WI38 (cell line): ENCODE measurements around the gene IGSF21.

Source experiments
- H3K4me3 ChIP-seq: 2 replicates; pipeline ENCODE4 v1.5.1; 2011; ENCODE audit warnings: low read depth, mild to moderate bottlenecking, control low read depth, low read length
- TF ChIP-seq, protein P1 (sequence below): IDR thresholded peaks from 2 replicates; pipeline ENCODE4 v1.5.1; 2012; ENCODE audit warnings: low read depth, mild to moderate bottlenecking, control low read depth, low read length

IGSF21 gene

DNA sequence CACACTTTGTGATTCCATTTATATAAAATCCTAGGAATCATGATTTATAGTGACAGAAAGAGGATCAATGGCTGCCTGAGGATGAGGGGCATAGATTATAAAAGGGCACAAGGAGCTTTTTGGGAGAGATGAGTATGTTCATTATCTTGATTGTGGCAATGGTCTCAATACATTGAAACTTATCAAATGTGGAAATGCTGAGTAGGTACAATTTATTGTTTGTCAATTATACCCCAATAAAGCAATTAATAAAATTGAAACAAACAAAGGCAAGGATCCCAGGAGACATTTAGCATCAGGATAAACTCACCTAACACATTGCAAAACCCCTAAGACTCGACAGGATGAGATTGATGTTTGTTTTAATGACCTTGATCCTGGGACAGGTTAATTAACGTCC, 220.1 kb downstream of the IGSF21 start:
- TF ChIP-seq, protein P1, sequence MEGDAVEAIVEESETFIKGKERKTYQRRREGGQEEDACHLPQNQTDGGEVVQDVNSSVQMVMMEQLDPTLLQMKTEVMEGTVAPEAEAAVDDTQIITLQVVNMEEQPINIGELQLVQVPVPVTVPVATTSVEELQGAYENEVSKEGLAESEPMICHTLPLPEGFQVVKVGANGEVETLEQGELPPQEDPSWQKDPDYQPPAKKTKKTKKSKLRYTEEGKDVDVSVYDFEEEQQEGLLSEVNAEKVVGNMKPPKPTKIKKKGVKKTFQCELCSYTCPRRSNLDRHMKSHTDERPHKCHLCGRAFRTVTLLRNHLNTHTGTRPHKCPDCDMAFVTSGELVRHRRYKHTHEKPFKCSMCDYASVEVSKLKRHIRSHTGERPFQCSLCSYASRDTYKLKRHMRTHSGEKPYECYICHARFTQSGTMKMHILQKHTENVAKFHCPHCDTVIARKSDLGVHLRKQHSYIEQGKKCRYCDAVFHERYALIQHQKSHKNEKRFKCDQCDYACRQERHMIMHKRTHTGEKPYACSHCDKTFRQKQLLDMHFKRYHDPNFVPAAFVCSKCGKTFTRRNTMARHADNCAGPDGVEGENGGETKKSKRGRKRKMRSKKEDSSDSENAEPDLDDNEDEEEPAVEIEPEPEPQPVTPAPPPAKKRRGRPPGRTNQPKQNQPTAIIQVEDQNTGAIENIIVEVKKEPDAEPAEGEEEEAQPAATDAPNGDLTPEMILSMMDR, result no peak
- H3K4me3 ChIP-seq, result no peak overlapping the region

DNA sequence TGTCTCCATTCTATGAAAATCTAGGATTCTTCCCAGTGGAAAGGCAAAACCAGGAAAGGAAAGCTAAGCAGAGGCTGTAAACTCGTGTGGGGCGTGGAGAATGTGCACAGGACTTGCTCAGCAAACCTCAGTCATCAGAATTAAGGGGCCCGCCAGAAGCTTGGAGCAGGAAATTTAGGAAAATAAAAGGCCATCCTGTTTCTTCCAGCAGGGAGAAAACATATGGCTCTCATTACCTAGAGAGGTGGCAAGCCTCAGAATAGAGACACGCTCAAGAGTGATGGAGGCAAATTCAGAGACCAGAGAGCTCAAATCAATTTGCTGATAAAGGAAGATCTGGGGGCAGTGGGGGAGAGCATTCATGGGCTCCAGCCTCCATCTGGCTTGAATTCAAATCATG, 221.2 kb downstream of the IGSF21 start:
- TF ChIP-seq, protein P1, result no peak
- no peak overlapping the region for H3K4me3 ChIP-seq

DNA sequence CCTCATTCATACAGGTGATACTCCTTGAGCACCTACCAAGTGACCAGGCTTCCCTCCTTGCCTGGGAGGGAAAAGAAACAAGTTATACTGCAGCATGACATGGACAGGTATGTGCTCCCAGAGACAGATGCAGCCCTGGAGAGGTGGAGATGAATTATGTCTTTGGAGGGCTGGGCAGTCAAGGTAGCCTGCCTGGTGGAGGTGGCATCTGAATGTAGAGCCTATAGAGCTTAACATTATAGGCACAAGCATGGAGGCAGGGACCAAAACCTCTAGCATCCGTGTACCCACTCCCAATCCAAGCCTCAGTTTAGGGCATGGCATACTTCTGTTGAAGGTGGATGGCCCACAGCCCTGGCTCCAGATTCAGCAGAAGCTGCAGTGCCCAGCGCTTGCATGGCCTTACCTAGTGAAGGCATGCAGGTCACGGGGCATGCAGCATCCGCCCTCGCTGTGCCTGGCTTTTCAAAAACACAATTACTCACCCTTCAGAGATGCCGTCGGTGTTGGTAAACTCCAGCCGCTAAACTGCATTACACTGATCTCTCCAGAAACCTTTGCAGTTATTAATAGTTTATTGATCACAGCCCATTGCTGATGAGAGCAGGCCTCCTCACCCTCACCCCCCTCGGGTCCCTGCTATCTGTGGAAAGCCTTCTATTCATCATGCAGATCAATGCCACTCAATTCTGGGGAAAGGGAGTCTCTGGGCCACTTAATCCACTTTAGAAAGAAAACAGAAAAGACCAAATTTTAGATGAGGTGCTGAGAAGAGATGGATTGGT, 222.1 kb downstream of the IGSF21 start:
- TF ChIP-seq, protein P1, result no peak
- no peak overlapping the region for H3K4me3 ChIP-seq

DNA sequence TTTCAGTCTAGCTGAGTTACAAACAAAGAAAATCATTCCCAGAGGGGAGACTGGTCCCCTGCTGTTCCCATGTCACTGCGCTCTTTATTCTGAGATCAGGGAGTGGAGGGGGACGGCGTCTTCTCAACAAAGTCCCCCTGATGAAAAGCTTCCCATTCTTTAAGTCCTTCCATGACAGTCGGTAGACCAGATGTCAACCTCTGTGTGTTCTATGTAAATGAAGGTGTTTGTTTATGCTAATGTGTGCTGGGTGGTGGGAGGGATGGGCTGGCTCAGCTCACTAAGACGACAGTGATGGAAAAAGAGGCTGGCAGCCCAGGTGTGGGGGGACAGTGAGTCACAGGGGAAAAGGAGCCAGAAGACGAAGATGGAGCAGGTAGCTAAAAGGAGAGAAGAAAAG, 225.0 kb downstream of the IGSF21 start:
- TF ChIP-seq, protein P1, result no peak

DNA sequence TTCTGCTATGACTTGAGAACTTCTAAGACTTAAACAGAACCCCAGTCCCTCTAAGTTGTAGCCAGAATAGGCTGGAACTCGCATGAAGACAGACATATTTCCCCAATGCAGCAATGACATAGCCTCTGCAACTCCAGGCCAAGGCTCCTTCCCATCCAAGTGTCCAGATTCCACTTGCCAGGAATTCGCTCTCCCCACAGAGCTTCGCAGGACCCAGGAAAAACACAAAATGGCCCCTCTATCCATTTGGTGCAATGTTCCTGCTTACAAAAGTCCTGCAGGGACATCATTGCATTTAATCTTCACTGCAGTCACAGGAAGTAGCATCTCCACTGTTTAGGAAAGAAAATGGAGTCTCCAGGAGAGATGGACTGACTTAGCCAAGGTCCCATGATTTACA, 225.6 kb downstream of the IGSF21 start:
- no peak overlapping the region for H3K4me3 ChIP-seq
- TF ChIP-seq, protein P1, result no peak

More for the DNA sequence above, 225.0 kb downstream of the IGSF21 start:
- H3K4me3 ChIP-seq, result no peak overlapping the region

DNA sequence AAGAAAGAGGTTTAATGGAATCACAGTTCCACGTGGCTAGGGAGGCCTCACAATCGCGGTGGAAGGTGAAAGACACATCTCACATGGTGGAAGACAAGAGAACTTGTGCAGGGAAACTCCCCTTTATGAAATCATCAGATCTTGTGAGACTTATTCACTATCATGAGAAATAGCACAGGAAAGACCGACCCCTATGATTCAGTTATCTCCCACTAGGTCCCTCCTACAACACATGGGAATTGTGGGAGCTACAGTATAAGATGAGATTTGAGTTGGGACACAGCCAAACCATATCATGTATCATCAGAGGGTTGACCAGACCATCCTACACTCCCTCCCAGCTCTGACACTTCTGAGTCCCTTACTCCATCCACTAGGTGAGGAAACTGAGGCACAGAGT, 229.2 kb downstream of the IGSF21 start:
- TF ChIP-seq, protein P1, result no peak
- H3K4me3 ChIP-seq, result no peak overlapping the region

DNA sequence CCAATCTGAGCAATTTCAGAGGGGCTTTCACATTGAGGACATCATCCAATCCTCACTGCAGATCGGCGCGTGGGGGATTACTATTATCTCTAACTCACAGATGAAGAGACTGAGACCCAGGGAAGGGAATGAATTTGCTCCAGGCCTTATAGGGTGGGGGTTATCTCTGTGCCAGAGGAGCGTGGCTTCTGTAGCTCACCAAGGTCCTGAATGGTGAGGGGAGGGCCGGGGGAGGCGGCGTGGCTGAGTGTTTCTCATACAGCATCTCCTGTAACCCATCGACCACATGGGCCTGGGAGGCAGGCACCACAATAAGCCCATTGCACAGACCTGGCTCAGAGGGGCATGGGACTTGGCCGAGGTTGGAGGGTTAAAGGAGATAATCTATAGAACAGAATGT, 230.2 kb downstream of the IGSF21 start:
- TF ChIP-seq, protein P1, result no peak
- H3K4me3 ChIP-seq, result no peak overlapping the region
